Kidney (tissue), 14 donors: ENCODE results near the gene INTS2. TPM values are rescaled to one million over a fixed set of nuclear protein-coding genes. Genes with fewer than 3 reads are reported as not detected.

Experiments
- DNase-seq, 5 donors: peaks; one replicate each; pipeline ENCODE4 v3.0.0-alpha.2; 2013 to 2020
- FAIRE-seq: peaks from 2 replicates; lab custom pipeline; 2012; peaks lifted over from hg19 to GRCh38; lab: Jason Lieb, UNC
- H3K27ac ChIP-seq, 2 donors: one replicate each; pipeline ENCODE4 v1.7.0; 2013; ENCODE audit warnings: low read depth in 2 of 2, low read length in 2 of 2, inconsistent platforms in 1 of 2
- H3K27me3 ChIP-seq: one replicate; pipeline ENCODE4 v1.7.1; 2013; ENCODE audit warnings: low read length, inconsistent platforms; ENCODE audit not compliant: control insufficient read depth, insufficient read depth
- H3K36me3 ChIP-seq, 3 donors: one replicate each; pipeline versions ENCODE4 v1.7.0 to v1.7.1; 2013; ENCODE audit warnings: low read length in 3 of 3, control low read depth in 1 of 3, inconsistent platforms in 1 of 3; ENCODE audit not compliant: insufficient read depth in 3 of 3, control insufficient read depth in 2 of 3
- H3K4me1 ChIP-seq, 3 donors: one replicate each; pipeline versions ENCODE4 v1.7.0 to v1.7.1; 2013; ENCODE audit warnings: low read length in 3 of 3, inconsistent platforms in 1 of 3, low read depth in 1 of 3; ENCODE audit not compliant: control insufficient read depth in 2 of 3, insufficient read depth in 2 of 3
- H3K4me3 ChIP-seq, 3 donors: one replicate each; pipeline versions ENCODE4 v1.7.0 to v1.8.1; 2013; ENCODE audit warnings: low read length in 3 of 3, control low read depth in 1 of 3, inconsistent platforms in 1 of 3
- H3K9ac ChIP-seq, 3 donors: one replicate each; pipeline versions ENCODE4 v1.7.0 to v1.7.1; 2013; ENCODE audit warnings: low read length in 3 of 3, control low read depth in 1 of 3, inconsistent platforms in 1 of 3
- H3K9me3 ChIP-seq, 3 donors: one replicate each; pipeline versions ENCODE4 v1.7.0 to v1.7.1; 2013; ENCODE audit warnings: low read length in 3 of 3, control low read depth in 1 of 3, inconsistent platforms in 1 of 3; ENCODE audit not compliant: control insufficient read depth in 2 of 3, insufficient read depth in 1 of 3
- intact Hi-C: fragments of 100-400 bp; cut with DNase I; formaldehyde crosslinking; loops from one replicate; pipeline ENCODE4 v1.11.1; 2022
- polyA plus RNA-seq: library from polyadenylated mRNA; stranded (reverse); fragments of 350-450 nt; fragmentation: Illumina TruSeq; extraction: RNeasy Lipid Tissue Mini Kit (QIAGEN cat#74804); gene quantifications from one replicate; pipeline ENCODE4 v1.2.3, GENCODE V29; 2014; ENCODE audit warnings: low read depth, low replicate concordance; ENCODE audit not compliant: insufficient read depth
- total RNA-seq: library from RNA; stranded (reverse); fragmentation: NEBNext Ultra II Directional; extraction: Animal tissue kit (Norgen Biotek cat#: 25700); gene quantifications from one replicate; pipeline ENCODE4 v1.2.1, GENCODE V29; 2021
- TF ChIP-seq, protein P1 (sequence below): IDR thresholded peaks from 3 replicates; pipeline ENCODE4 v1.5.1; 2012; ENCODE audit warnings: mild to moderate bottlenecking, moderate library complexity, borderline replicate concordance; ENCODE audit not compliant: insufficient read depth; ENCODE audit errors: extremely low read depth
- donor health status: control.
- donor health status: control.
- donor health status: control.
- donor health status: control.
- donor health status: control.
- donor health status: DM: yes; HTN: yes; CAD: no.
- donor health status: Normal renal cell carcinoma (clear cell type).

INTS2 gene
- total and polyA plus RNA-seq, 2 donors from 2014 or later: 2.2 to 13.4 TPM

DNA sequence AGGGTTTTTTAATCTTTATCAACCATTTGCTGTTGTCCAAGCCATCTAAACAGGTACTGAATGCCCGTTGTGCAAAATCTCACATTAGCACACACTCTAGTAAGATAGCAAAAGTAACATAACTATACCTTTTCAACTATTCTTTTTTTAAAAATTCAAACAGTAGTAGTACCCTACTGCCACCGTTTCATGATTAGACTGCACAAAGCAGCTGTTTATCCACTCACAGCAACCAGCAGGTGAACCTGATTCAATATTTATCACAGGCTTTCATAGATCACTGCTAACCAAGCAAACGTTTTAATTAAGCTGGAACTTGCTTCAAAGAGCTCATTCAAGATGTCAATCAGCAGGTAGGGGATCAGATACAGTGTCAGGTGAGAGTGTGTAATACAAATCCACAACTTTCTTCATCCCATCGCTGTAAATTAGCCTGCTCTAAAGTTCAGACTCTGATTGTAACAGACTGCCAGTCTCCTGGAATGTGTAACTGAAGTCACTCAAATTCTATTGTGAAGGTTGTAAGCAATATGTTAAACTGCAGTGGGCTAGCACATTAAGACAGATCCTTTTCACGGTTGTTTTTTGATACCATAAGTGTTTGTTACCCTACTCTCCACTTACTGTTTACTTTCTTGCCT is 111.8 kb downstream of the INTS2 start:
- intact Hi-C loops: no loop called here
- no peak overlapping the region for H3K4me3 ChIP-seq
- no peak for FAIRE-seq
- no peaks in the 10 kb centered on the region for H3K36me3 ChIP-seq
- H3K27me3 ChIP-seq: no peaks in the 10 kb centered on the region
- no peaks in the 10 kb centered on the region for H3K4me1 ChIP-seq
- peak in 3 of 5 donors; percentile 33 to 85 (median 78) for DNase-seq
- no peak overlapping the region for H3K27ac ChIP-seq
- H3K9me3 ChIP-seq: no peaks in the 10 kb centered on the region
- no peak overlapping the region for H3K9ac ChIP-seq
- TF ChIP-seq, protein P1, sequence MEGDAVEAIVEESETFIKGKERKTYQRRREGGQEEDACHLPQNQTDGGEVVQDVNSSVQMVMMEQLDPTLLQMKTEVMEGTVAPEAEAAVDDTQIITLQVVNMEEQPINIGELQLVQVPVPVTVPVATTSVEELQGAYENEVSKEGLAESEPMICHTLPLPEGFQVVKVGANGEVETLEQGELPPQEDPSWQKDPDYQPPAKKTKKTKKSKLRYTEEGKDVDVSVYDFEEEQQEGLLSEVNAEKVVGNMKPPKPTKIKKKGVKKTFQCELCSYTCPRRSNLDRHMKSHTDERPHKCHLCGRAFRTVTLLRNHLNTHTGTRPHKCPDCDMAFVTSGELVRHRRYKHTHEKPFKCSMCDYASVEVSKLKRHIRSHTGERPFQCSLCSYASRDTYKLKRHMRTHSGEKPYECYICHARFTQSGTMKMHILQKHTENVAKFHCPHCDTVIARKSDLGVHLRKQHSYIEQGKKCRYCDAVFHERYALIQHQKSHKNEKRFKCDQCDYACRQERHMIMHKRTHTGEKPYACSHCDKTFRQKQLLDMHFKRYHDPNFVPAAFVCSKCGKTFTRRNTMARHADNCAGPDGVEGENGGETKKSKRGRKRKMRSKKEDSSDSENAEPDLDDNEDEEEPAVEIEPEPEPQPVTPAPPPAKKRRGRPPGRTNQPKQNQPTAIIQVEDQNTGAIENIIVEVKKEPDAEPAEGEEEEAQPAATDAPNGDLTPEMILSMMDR: no peak

Other genes with a start within 250 kb of the INTS2 start
- 0.54 TPM for gene BRIP1, start 64.5 kb downstream of the INTS2 start, total RNA-seq
- gene BRIP1, start 64.5 kb downstream of the INTS2 start, polyA plus RNA-seq: not detected
- gene MED13, start 137.3 kb upstream of the INTS2 start, total RNA-seq: 73.6 TPM
- 6.4 TPM for gene MED13, start 137.3 kb upstream of the INTS2 start, polyA plus RNA-seq